HG03064 (cell line): ENCODE results near the gene RPL36AL.
"Not testable (repeated sequence)": the region's sequence is repeated elsewhere in the genome, so short reads cannot be mapped to it uniquely, and the experiment has no call there.

Experiments used
- ATAC-seq: cut with Tn5 transposase; IDR thresholded peaks from one replicate; pipeline ENCODE4 v1.9.1; 2021; ENCODE audit warnings: low read depth; ENCODE audit not compliant: unreplicated experiment

Gene RPL36AL

DNA sequence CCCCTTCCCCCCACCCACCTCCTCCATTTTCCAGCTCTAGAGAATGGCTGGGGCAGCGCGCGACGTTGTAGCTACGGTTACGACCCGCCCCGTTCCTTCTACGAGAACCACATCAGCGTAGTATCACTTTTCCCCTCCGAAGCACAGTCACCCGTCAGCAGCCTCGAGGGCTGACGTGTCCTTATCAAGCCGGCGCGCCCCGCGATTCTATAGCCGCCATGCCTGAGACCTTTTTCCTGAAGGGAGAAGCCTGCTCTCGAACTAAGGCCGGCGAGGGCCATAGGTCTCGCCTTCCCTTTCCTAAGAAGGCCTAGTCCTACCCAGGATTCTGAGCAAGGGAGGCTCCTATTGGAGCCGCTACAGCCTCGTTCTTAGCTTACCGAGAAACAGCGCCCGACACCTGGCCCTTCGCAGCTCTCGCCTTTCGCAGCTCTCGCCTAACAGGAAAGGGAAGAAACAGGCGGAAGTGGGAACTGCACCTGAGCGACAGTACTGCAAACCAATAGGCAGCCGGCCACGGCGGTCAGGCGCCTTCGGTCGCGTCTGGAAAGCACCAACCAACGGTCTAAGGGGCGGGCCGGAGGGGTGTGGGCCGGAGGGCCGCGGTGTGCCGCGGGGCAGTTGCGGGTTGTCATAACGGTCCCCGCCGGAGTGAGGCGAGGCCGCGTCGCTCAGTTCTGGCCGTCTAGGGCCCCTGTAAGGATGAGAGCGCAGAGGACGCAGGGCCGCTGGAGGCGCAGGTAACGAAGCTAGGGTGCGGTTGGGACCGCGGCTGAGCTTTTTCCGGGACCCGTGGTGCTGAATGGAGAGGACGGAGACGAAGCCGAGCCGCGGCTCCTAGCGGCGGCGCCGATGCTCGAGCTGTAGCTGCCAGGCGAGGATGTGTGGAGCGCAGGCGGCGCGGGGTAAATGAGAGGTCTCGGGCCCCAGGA, at the start of gene RPL36AL, which contains the start of gene MGAT2:
Gene RPL36AL, minus strand, starts transcription at position 445 of the 932 bp plus-strand sequence. CDS start 1,522 bp downstream, outside the sequence.
Gene MGAT2, plus strand, starts transcription at position 618 of the 932 bp plus-strand sequence. CDS start 470 bp downstream, outside the sequence.
- ATAC-seq: peak; percentile 93

DNA sequence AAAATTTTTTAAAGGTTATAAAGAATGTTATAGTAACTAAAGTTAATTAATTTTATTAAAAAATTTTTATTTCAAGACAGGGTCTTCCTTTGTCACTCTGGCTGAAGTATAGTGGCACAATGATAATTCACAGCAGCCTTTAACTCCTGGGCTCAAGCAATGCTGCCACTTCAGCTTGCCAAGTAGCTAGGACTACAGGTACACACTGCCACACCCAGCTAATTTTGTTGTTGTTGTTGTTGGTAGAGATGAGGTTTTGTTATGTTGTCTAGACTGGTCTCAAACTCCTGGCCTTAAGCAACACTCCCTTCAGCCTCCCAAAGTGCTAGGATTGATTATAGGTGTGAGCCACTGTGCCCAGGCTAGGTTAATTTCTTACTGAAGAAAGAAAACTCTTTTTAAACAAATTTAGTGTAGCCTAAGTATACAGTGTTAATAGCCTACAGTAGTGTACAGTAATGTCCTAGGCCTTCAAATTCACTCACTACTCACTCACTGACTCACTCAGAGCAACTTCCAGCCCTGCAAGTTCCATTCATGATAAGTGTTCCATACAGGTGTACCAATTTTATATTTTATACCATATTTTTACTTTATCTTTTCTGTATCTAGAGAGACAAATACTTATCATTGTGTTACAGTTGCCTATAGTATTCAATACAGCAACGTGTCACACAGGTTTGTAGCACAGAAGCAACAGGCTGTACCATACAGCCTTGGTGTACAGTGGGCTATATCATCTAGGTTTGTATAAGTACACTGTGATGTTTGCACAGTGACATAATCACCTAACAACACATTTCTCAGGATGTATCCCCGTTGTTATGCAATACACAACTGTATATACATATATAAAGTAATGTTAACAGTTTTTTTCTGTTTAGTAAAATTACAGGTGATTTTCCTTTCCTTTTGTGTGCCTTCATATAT, 39.4 kb upstream of the RPL36AL start:
- ATAC-seq: no peak

DNA sequence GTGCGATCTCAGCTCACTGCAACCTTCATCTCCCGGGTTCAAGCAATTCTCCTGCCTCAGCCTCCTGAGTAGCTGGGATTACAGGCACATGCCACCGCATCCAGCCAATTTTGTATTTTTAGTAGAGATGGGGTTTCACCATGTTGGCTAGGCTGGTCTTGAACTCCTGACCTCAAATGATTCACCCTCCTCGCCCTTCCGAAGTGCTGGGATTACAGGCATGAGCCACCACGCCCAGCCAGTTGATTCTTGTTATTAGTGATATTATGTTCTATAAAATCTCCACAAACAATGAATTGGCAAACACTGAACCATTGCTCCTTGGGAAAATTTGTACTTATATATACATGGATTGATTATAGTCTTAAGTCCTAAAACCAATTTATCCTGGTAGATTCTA, 37.1 kb upstream of the RPL36AL start:
- ATAC-seq: not testable (repeated sequence)

DNA sequence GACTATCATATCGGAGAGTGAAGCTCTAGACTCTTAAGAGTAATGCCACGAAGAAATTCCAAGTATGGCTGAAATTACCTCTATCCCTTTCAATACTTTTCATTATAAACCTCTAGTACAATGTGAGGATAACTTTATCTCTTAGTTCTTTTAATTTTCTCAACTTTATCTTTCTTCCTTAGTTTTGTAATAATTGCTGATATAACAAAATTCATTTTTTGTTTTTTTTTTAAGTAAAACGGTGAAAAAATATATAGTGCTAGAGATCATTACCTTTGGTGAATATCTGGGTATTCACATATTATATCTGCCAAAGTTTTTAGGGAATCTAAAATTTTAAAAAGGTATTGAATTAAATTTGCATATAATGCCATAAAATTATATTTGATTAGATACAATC, 34.1 kb upstream of the RPL36AL start:
- ATAC-seq: no peak

DNA sequence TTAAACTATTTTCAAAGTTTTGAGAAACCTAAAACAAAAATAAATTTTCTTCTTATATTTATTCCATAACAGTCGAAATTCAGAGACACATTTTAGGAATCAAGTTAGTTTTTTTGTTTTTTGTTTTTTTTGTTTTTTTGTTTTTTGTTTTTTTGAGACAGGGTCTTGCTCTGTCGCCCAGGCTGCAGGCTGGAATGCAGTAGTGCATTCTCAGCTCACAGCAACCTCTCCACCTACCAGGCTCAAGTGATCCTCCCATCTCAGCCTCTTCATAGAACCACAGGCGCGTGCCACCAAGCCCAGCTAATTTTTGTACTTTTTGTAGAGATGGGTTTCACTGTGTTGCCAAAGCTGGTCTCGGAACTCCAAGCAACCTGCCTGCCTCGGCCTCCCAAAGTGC, 33.1 kb upstream of the RPL36AL start:
- ATAC-seq: no peak

DNA sequence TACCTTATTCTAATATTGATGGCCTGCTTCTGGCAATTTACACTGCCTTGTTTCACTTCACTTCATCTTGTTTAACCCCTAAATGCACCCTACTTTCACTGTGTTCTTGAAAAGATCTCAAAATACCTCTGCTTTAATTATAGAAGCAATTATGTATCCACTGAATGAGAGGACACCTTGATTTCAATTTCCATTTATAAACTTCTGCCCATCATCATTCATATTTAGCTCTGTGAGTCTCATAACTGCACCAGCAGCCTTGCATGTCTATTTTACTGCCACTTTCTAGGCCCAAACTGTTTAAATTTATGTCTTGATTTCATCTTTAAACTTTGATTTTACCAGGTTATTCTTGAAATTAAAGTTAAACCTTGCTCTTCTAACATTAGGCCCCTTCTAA, 21.7 kb upstream of the RPL36AL start:
- ATAC-seq: no peak

DNA sequence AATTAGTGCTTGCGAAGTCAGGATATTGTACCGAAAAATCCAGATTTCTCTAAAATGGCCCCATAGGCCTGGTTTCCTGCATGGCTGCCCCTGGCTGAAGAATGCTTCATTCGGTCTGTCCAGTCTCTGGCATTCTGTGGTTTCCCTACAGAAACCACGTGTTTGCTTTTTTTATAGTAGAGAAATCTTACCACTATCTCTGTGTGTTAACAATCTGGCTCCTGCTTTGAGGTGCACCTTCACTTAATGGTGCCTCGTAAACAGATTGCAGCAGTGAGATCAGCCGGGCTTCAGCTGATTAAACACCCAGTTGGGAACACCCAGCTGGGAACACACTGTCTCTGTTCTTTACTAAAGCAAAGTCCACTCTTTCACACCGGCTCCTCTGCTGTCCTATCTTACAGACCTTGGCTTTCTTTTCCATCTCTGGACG, 21.3 kb upstream of the RPL36AL start:
- ATAC-seq: no peak

DNA sequence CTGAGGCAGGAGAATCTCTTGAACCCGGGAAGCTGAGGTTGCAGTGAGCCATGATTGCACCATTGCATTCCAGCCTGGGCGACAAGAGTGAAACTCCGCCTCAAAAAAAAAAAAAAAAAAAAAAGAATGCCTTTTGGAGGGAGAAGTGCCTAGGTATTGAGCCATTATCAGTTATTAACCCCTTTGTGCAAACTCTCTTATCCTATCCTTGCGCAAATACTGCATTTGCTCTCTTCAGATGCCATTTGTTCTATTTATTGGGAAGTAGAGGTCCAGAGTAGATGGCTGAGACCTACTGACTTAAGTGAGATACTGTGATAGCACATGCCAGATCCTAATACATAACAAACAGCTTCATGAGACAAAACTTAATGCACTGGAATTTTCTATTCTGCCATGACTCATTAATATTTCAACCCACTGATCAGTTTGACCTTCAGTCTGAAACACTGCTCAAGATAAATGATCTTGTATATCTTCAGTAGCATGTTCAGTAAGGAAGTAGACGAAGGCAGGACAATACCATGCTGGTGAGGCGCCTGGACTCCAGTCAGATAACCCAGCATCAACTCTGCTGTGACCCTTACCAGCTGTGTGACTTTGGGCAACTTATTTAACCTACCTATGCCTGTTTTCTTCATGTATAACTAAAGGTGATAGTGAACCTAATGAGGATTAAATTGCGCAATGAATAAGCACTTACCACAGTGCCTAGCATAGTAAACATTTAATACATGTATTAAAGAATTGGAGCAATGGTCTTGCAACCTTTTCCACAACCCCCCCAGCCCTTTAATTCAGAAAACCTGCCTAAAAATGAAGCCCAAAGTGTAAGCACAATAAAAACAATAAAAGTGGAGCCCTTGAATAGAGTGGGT, 20.4 kb upstream of the RPL36AL start:
- no peak for ATAC-seq

DNA sequence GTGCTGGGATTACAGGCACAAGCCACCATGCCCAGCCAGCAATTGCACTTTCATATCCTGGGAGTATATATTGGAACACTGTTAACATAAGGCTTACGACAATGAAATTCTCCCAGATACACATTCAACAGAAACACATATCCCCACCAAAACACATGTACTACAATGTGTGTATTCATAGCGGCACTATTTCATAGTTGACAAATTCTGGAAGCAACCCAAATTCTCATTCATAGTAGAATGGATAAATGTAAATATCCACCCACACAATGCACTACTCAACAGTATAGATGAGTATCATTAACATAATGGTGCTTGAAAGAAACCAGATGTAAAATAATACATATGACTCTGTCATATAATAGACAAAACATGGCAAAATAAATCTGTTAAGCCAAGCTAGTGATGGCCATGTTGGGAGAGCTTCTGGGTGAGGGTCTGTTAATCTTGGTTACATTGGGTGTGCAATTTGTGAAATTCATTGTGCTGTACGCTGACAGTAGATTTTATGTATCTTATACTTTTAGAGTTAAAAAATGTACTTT, 17.2 kb upstream of the RPL36AL start:
- ATAC-seq: no peak

DNA sequence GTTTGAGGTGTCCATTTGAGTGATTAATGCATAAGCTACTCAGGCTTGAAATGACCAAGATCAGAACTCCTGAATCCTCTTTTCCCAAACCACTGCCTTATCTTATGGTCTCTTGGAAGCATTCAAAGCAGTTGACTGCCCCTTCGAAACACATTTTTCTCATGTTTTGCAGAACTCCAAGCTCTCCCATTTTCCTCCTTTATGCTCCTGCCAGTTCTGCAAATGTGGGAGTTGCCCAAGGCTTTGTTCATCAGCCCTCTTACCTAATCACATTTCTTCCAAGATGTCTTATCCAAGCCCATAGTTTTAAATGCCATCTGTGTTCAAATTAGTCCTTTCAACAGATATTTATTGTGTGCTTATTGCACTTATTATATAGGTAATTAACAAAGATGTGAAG, 16.4 kb upstream of the RPL36AL start:
- no peak for ATAC-seq

DNA sequence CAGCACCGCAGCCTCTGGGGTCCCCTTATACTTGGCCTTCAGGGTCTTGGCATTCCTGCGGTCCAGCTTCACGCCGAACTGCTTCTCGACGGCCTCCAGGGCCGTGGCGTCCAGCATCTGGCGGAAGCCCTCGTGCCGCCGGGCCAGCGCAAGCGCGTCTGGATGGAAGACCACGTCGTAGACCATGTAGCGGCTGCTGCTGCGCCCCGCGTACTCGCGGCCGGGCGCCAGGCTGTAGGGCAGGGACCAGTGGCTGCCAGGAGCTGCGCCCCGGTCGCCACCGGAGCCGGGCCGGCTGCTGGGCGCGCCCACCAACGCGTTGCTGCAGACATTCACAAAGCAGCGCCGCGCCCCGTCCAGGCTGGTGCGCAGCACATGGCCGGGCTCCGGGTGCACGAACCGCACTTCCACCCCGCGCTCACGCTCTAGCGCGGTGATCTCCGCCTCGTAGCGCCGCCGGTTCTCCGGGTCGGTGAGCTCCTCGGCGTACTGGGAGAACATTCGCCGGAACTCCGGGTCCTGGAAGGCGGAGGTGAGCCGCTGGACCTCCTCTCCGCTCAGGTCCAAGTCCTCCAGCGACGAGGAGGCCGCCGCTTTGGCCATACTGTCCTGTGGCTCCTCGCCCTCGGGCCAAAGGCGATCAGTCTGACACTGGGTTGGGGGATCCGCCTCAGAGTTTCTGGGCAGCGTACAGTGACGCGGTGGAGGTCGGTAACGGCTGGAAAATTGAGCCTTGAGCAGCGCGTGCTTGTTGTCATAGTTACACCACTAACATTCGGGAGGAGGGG, 14.3 kb upstream of the RPL36AL start, which contains the start of gene DNAAF2:
Gene DNAAF2, minus strand, starts transcription at position 698 of the 788 bp plus-strand sequence. Its CDS starts 95 bp downstream, at position 603.
- peak; percentile 39 for ATAC-seq

DNA sequence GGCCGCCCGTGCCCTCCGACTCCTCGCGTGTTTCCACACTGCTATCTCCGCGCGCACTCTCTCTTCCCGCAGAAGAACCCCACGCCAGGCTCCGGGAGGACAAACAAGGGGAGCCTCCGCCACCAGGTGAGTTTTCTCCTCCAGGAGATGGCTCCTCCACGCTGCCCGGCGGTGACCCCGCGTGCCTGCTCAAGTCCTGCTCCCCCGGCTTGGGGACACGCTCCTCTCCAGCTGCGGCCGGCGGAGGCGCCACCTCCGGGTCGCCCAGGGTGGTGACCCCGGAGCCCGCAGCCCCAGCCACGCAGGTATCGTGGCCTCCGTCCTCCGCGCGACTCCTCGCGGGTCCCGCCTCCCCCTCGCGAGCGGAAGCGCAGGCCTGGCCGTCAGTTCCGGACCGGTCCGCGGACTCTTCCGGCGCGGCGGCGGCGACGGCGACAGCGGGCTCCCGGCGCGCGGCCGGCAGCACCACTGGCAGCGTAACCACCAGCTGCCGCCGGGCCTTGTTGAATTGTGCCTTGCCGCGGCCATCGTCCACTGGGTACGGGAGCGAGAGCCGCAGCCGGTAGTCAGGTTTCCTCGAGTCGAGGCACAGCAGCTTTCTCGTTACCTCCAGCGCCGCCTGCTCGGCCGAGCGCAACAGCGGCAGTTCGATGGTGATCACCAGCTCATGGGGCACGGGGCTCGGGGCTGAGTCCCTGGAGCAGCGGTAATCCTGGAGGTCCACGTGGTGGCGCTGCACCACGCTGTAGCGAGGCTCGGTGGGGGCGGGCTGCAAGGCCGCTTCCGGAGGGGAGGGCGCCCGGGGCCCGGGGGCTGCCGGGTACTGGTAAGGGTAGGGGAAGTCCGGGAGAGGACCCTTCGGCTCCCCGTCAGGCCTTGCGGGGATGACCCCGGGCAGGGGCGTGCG, 13.5 kb upstream of the RPL36AL start:
- ATAC-seq: peak; percentile 73

DNA sequence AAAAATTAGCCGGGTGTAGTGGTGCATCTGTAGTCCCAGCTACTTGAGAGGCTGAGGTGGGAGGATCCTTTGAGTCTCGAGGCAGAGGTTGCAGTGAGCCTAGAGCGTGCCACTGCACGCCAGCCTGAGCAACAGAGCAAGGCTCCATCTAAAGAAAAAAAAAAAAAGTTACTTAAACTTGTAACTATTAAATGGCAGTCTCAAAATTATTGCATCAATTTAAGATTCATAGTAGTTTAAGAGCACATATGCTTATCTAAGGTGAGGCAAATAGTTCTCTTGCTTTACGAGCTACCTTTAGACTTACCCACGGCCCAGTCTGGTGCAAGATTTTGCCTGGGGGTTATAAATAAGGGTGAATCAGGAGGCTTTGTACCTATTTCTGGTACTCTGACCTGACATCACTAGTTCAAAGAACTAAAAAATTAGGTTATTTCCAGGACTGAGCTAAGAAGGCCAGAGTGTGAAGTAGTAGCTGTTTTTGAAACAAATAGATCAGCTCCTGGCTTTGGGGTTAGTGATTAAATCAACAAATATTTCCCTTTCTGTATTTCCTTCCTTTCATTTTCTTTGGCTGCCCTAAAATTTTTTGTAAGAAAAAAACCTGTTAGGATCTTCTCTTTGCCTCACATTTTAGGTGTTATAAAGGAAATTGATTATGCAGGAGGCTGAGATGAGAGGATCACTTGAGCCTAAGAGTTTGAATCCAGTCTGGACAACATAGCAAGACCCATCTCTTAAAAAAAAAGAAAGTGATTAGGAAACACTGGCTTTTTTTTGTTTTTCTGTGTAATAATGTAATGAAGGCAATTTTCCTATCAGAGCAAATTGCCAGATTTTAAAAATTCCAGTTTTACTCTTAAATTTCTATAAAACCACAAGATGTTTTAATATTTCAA, 3.8 kb upstream of the RPL36AL start:
- no peak for ATAC-seq

DNA sequence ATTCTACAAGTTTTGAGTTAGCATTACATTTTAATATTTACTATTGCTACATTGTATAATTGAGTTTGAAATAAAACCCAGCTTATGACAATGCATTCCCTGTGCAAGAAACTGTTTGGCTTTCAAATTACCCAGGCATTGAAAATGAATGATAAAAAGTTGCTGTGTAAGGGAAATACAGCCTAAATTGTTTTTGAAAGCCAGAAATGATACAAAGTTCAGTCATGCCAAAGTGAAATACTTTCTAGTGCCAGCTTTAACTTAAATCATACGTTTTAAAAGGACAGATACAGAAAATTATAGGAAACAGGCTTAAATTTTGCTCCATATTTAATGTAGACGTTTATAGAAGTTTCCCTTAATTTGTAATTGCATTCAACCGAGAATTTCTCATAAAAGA, 3.0 kb upstream of the RPL36AL start:
- no peak for ATAC-seq

DNA sequence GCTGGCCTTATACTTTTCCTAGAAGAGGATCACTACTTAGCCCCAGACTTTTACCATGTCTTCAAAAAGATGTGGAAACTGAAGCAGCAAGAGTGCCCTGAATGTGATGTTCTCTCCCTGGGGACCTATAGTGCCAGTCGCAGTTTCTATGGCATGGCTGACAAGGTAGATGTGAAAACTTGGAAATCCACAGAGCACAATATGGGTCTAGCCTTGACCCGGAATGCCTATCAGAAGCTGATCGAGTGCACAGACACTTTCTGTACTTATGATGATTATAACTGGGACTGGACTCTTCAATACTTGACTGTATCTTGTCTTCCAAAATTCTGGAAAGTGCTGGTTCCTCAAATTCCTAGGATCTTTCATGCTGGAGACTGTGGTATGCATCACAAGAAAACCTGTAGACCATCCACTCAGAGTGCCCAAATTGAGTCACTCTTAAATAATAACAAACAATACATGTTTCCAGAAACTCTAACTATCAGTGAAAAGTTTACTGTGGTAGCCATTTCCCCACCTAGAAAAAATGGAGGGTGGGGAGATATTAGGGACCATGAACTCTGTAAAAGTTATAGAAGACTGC, 1.7 kb upstream of the RPL36AL start:
- ATAC-seq: no peak

DNA sequence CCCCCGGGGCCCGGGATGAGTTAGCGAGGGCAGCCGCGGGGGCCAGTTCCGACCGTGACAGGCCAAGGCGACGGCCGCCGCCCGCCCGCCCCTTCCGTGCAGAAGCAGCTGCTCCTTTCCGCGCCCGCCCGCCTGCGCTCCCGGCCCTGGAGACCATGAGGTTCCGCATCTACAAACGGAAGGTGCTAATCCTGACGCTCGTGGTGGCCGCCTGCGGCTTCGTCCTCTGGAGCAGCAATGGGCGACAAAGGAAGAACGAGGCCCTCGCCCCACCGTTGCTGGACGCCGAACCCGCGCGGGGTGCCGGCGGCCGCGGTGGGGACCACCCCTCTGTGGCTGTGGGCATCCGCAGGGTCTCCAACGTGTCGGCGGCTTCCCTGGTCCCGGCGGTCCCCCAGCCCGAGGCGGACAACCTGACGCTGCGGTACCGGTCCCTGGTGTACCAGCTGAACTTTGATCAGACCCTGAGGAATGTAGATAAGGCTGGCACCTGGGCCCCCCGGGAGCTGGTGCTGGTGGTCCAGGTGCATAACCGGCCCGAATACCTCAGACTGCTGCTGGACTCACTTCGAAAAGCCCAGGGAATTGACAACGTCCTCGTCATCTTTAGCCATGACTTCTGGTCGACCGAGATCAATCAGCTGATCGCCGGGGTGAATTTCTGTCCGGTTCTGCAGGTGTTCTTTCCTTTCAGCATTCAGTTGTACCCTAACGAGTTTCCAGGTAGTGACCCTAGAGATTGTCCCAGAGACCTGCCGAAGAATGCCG, 872 bp upstream of the RPL36AL start:
- ATAC-seq: peak; percentile 29
